Gastroesophageal sphincter (tissue), 3 donors: ENCODE data around the gene SMIM38.

Source experiments
- EP300 ChIP-seq: sonication (generic); formaldehyde crosslinking; IDR thresholded peaks from one replicate; pipeline ENCODE4 v1.6.1; 2017; ENCODE audit warnings: antibody characterized with exemption, mild to moderate bottlenecking
- POLR2A ChIP-seq, 2 donors: fragments of 450-650 bp; IDR thresholded peaks; one replicate each; pipeline ENCODE4 v1.6.1; 2017; ENCODE audit warnings: antibody characterized with exemption in 2 of 2, mild to moderate bottlenecking in 2 of 2, moderate library complexity in 1 of 2
- POLR2AphosphoS5 ChIP-seq: sonication (generic); formaldehyde crosslinking; IDR thresholded peaks from one replicate; pipeline ENCODE4 v1.6.1; 2017; ENCODE audit warnings: antibody characterized with exemption
- TF ChIP-seq, protein P1 (sequence below), 4 experiments: fragments of 200-600 bp in 2 of 4; fragments of 450-650 bp in 2 of 4; sonication (generic) in 1 of 4; IDR thresholded peaks; one replicate each; pipeline ENCODE4 v1.5.1; 2017 to 2019; ENCODE audit warnings: antibody characterized with exemption in 4 of 4, mild to moderate bottlenecking in 2 of 4, moderate library complexity in 2 of 4

DNA sequence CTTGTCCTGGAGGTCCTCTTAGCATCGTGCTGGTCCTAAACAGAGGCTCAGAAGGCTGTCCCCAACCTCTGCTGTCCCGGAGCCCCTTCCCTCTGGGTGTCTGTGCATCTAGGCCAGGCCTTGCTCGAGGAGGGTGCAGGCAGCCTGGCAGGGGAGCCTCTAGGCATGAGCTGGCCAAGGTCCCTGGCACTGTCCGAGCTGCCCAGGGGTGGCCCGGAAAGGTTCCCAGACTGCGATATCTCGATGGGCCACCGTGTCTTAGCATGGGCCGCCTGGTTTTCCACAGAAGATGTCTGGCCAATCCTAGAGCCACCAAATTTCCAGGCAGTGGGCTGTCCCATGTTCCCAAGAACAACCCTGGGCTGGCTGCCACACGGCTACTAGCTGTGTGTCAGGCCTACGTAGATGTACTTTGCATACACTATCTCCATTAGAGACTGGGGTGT lies 24.6 kb upstream of the SMIM38 start:
- TF ChIP-seq POLR2A (IDR thresholded peaks at IDR 0.05) (no peak), POLR2AphosphoS5 (no peak), EP300 (no peak)
- TF ChIP-seq, protein P1, sequence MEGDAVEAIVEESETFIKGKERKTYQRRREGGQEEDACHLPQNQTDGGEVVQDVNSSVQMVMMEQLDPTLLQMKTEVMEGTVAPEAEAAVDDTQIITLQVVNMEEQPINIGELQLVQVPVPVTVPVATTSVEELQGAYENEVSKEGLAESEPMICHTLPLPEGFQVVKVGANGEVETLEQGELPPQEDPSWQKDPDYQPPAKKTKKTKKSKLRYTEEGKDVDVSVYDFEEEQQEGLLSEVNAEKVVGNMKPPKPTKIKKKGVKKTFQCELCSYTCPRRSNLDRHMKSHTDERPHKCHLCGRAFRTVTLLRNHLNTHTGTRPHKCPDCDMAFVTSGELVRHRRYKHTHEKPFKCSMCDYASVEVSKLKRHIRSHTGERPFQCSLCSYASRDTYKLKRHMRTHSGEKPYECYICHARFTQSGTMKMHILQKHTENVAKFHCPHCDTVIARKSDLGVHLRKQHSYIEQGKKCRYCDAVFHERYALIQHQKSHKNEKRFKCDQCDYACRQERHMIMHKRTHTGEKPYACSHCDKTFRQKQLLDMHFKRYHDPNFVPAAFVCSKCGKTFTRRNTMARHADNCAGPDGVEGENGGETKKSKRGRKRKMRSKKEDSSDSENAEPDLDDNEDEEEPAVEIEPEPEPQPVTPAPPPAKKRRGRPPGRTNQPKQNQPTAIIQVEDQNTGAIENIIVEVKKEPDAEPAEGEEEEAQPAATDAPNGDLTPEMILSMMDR (IDR thresholded peaks at IDR 0.05), result no peak
